HG03521 (cell line): ENCODE measurements around the gene SCO2.
"Not testable (repeated sequence)": the region's sequence is repeated elsewhere in the genome, so short reads cannot be mapped to it uniquely, and the experiment has no call there.

ENCODE experiments used
- ATAC-seq: cut with Tn5 transposase; IDR thresholded peaks from one replicate; pipeline ENCODE4 v1.9.1; 2021; ENCODE audit warnings: mild to moderate bottlenecking, moderate library complexity; ENCODE audit not compliant: unreplicated experiment

SCO2 gene

DNA sequence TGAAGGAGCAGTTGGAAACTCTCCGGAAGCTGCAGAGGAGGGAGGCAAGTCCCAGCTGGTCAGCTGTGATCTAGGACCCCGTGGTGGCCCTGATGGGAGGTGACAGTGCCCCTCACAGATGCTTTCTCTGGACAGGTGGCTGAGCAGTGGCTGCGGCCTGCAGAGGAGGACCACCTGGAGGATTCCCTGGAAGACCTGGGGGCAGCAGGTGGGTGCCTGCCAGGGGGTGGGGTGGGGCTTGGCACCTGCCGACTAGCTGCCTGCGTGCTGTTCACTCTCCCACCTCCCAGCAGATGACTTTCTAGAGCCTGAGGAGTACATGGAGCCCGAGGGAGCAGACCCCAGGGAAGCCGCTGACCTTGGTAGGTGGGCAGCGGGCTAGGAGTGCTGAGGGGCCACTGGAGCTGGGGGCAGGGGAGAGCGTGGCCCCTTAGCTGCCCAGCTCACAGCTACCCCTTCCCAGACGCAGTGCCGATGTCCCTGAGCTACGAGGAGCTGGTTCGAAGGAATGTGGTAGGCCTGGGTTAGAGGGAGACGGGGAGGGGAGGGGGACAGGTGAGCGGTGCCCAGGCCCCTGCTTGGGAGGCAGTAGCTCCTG is 3.1 kb downstream of the SCO2 start:
- no peak for ATAC-seq

GRCh38 chr22:50521710-50522109 is 3.7 kb downstream of the SCO2 start:
- no peak for ATAC-seq

GRCh38 chr22:50520826-50521453 is 4.5 kb downstream of the SCO2 start:
- no peak for ATAC-seq

- not testable (repeated sequence) for ATAC-seq
Measured at GRCh38 chr22:50520184-50520583, 5.2 kb downstream of the SCO2 start.

- ATAC-seq: no peak
Measured at GRCh38 chr22:50519151-50519550, 6.2 kb downstream of the SCO2 start.

- ATAC-seq: no peak
Measured at GRCh38 chr22:50518606-50519005, 6.8 kb downstream of the SCO2 start.

- ATAC-seq: no peak
Measured at GRCh38 chr22:50517495-50518260, 7.7 kb downstream of the SCO2 start.

DNA sequence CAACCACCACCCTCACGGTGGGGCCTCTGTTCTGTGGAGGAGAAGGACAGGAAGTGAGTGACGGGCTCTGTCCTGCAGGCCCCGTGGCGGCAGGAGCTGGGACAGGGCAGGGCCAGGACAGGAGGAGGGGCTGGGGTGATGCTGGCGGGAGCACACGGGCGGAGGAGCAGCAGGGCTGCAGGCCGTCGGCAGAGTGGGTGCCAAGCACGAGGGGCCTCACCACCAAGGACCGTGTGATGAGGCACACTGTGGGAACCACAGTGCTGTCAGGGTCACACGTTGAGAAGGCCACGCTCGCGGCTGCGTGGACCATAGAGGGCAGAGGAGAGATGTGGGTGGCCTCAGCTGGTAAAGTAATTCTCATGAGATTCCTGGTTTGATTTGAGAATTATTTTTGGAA is 8.5 kb downstream of the SCO2 start:
- ATAC-seq: no peak

DNA sequence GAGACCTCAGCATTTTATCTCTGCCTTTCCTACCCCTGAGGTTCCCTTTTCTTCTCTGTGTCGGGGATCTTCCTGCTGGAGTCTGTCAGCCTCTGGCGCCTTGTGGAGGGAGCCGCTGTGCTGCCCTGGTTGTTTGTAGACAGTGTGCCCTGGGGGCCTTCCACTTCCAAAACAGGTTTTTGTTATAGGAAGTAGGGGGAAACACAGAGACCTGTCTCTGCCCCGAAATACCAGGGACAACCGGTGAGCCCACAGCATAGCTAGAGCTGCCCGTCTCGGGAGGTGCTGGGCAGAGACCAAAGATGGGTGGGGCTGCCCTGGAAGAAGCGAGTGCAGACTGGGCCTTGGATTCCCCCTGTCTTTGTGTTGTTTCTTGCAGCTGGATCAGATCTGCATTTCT is 9.3 kb downstream of the SCO2 start:
- ATAC-seq: no peak

- no peak for ATAC-seq
Measured at GRCh38 chr22:50513175-50513574, 12.2 kb downstream of the SCO2 start.

- no peak for ATAC-seq
Measured at GRCh38 chr22:50508897-50509296, 16.5 kb downstream of the SCO2 start.

- ATAC-seq: peak; percentile 67
Measured at GRCh38 chr22:50507991-50508884, 17.2 kb downstream of the SCO2 start, which contains the start of gene NCAPH2. Gene NCAPH2, plus strand, starts transcription at chr22:50508224. Its CDS starts 114 bp downstream, at chr22:50508338.

GRCh38 chr22:50507421-50507990 is 17.9 kb downstream of the SCO2 start, which contains the start of gene LMF2:
Gene LMF2, minus strand, starts transcription at chr22:50507702. Its CDS starts 27 bp downstream, at chr22:50507675.
- ATAC-seq: peak; percentile 57

DNA sequence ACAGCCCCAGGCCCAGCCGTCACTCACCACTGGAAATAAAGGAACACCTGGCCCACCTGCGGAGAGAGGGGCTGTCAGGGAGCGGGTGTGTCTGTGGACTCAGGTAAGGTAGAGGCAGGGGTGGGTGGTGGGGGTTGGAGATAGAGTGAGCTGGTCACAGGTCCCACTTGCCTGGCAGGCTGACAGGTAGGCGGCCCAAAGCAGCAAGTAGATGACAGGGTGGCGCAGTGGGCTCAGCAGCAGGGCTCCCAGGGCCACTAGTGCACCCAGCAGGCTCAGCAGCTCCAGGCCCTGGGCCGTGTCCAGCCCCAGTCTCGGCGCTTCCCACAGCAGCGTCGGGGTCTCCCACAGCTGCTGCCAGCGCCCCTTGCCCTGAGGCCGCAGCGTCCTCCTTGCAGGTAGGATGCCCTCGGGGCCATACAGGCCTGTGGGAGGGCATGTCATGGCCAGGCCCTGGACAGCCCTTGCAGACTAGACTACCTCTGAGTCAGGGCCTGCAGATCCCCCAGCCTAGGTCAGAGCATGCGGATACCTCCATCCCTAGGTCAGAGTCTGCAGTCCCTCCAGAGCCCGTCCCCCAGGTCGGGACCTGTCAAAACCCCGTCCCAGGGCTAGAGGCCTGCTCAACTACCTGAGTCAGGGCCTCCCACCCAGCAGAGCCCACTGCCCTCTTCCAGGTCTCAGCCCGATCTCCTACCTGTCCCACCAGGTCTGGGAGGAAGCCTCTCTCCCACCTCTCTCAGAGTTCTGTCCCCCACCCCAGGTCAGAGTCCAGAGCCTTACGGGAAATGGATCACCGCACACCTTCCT is 18.6 kb downstream of the SCO2 start:
- ATAC-seq: peak; percentile 3

DNA sequence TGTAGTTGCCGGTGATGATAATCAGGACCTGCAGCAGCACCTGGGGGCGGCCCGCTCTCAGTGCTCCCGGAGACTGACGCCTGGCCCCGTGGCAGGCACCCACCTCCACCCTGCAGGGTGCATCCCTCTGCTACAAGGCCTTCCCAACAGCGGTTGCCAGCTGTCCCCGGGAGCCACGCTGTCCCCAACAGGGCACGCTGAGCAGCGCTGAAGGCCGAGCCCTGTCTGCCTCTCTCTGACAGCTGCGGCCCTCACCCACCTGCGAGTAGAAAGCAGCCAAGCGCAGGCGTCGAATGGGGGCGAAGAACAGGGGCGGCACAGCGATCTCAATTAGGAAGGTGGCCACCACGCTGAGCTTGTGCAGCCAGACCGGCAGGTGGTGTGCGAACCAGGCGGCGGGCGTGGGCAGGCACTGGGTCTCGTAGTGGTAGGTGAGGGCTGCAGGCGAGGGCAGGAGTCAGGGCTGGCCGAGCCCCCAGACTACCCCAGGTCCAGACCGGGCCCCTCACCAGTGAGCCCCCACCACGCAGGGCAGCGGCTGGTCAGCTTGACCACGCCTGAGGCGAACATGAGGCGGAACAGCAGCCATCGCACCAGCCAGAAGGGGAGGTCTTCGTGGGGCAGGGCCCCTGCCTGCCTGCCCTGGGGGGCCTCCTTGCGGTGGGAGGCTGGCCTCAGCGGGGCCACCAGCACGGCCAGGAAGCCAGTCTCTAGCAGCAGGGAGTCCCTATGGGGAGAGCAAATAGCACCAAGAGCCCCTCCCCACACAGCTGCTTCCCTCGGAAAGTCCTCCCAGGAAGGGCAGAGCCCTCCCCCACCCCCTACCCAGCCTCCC is 19.4 kb downstream of the SCO2 start:
- ATAC-seq: no peak

GRCh38 chr22:50505276-50505775 is 20.1 kb downstream of the SCO2 start:
- ATAC-seq: no peak

DNA sequence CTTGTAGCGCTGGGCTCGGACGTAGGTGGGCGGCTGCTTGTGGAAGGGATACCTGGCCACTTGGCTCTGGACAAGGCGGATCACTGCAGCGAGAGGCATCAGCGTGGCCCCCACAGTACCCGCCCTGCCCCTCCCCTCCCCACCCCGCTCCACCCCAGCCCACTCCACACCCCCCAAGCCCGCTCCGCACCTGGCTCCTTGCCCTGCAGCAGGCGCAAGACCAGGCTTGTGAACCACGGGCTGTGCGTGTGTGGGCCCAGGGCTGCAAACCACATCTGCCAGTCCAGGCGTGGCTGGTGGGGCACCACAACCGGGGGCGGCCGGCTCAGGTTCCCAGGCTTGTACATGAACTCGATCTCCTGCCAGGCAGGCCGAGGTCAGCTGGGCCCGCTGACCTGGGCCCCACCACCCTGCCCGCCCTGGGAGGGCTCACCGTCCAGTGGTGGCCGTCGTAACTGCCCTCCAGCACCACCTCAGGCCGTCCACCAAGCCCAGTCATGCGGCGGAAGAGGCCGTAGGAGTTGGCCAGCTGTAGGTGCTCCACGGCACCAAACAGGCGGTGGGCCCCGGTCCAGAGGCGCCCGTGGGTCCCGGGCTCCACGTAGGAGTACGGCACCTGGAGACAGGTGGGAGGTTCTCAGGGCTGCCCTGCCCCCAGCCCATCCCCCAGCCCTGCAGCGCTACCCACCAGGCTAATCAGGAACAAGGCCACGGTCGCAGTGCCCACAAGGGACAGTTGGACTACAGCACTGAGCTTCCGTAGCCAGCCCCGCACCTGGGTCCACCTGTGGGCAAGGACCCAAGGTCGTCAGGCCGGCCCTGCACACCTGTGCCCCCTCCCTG is 20.8 kb downstream of the SCO2 start:
- ATAC-seq: no peak
